ENCODE measurements around the gene KCTD11.
A peak's percentile ranks its signal among the peaks of the same experiment; 100 is the strongest.

KCTD11 gene

GRCh38 chr17:7351665-7352502 is at the start of gene KCTD11:
KCTD11 (plus strand) TSS chr17:7352162.
- peak; percentile 92 to 97 for DNase-seq
- H3K4me1 ChIP-seq = peaks cover 0 to 73% (median 41%) of the 10 kb centered on the region in 4 donors

GRCh38 chr17:7304179-7304578 is 47.8 kb upstream of the KCTD11 start:
- Histone ChIP-seq H3K36me3 (peaks cover 0 to under 1% (median 0%) of the 10 kb centered on the region in 3 donors), H3K9me3 (no peaks in the 10 kb centered on the region), H3K27me3 (peaks cover 0 to 6% of the 10 kb centered on the region in 2 donors), H3K4me3 (no peak overlapping the region), H3K4me1 (peaks cover 0 to 12% (median 9%) of the 10 kb centered on the region in 4 donors), H3K27ac (no peak overlapping the region)
- intact Hi-C loops (cut with DNase I; ENCODE audit: low total_unique reads) = loop anchor here (5.0 kb wide), 1 partner anchor 42 kb away; the partner anchor contains the start of gene CLDN7
- no peak for DNase-seq
- no peak for TF ChIP-seq CTCF (IDR thresholded peaks at IDR 0.05)

More at GRCh38 chr17:7351665-7352502, at the start of gene KCTD11:
- H3K27ac ChIP-seq = peak within 1 kb of the TSS; percentile 99
- intact Hi-C loops (cut with DNase I; ENCODE audit: low total_unique reads) = loop anchor here (1.0 to 5.0 kb wide), 3 partner anchors 85 to 210 kb away; partner anchors contain the start of genes FGF11, SENP3 and TMEM102
- TF ChIP-seq CTCF (IDR thresholded peaks at IDR 0.05) = peak in 1 of 2 experiments; percentile 62
- peak within 1 kb of the TSS; percentile 86 to 91 for H3K4me3 ChIP-seq
- H3K36me3 ChIP-seq = no peaks in the 10 kb centered on the region
- no peaks in the 10 kb centered on the region for H3K9me3 ChIP-seq
- no peaks in the 10 kb centered on the region for H3K27me3 ChIP-seq

GRCh38 chr17:7306911-7307685 is 44.9 kb upstream of the KCTD11 start, which contains the start of gene EIF5A:
EIF5A (plus strand) TSS chr17:7307628; CDS start chr17:7309636, 2,008 bp downstream.
- H3K9me3 ChIP-seq = no peaks in the 10 kb centered on the region
- DNase-seq = peak; percentile 99 to 100
- peak within 1 kb of the TSS; percentile 91 to 98 for H3K4me3 ChIP-seq
- TF ChIP-seq CTCF (IDR thresholded peaks at IDR 0.05) = peak in 1 of 2 experiments; percentile 3
- peaks cover 23 to 30% (median 25%) of the 10 kb centered on the region in 3 donors for H3K36me3 ChIP-seq
- intact Hi-C loops (cut with DNase I; ENCODE audit: low total_unique reads) = no loop called here
- H3K4me1 ChIP-seq = peaks cover 0 to 34% (median 27%) of the 10 kb centered on the region in 4 donors
- peaks cover 0 to 2% of the 10 kb centered on the region in 2 donors for H3K27me3 ChIP-seq
- peak within 1 kb of the TSS; percentile 95 to 99 for H3K27ac ChIP-seq

- Histone ChIP-seq H3K4me1 (peaks cover 0 to 40% (median 31%) of the 10 kb centered on the region in 4 donors), H3K27me3 (no peaks in the 10 kb centered on the region), H3K4me3 (peak overlapping the region; percentile 91 to 98), H3K27ac (peak overlapping the region; percentile 95 to 99), H3K9me3 (no peaks in the 10 kb centered on the region), H3K36me3 (peaks cover 31 to 38% (median 34%) of the 10 kb centered on the region in 3 donors)
- peak in 1 of 2 experiments; percentile 11 for TF ChIP-seq CTCF (IDR thresholded peaks at IDR 0.05)
- DNase-seq = peak in 1 of 2 donors; percentile 78
- intact Hi-C loops (cut with DNase I; ENCODE audit: low total_unique reads) = no loop called here
These were observed 44.0 kb upstream of the KCTD11 start for GRCh38 chr17:7307686-7308624.
